ENCODE data around the gene JAKMIP1.
A peak's percentile ranks its signal among the peaks of the same experiment; 100 is the strongest.

Gene JAKMIP1

GRCh38 chr4:6242271-6243029 is 42.1 kb upstream of the JAKMIP1 start:
- Histone ChIP-seq H3K4me1 (ENCODE audit: insufficient read depth, poor library complexity, severe bottlenecking) (no peaks in the 10 kb centered on the region), H3K9me3 (ENCODE audit: severe bottlenecking) (peaks cover 13% of the 10 kb centered on the region), H3K27ac (ENCODE audit: poor library complexity, severe bottlenecking) (no peak overlapping the region), H3K27me3 (ENCODE audit: insufficient read depth, poor library complexity, severe bottlenecking) (no peaks in the 10 kb centered on the region), H3K36me3 (ENCODE audit: low read depth) (no peaks in the 10 kb centered on the region), H3K4me3 (ENCODE audit: severe bottlenecking) (no peak overlapping the region)
- TF ChIP-seq CTCF (IDR thresholded peaks at IDR 0.05; ENCODE audit: poor library complexity, severe bottlenecking): no peak
- DNase-seq (ENCODE audit: low spot score) (no peak), ATAC-seq (ENCODE audit: low read depth) (no peak)

GRCh38 chr4:6241062-6241845 is 40.9 kb upstream of the JAKMIP1 start:
- Histone ChIP-seq H3K4me3 (ENCODE audit: severe bottlenecking) (no peak overlapping the region), H3K27me3 (ENCODE audit: insufficient read depth, poor library complexity, severe bottlenecking) (no peaks in the 10 kb centered on the region), H3K4me1 (ENCODE audit: insufficient read depth, poor library complexity, severe bottlenecking) (no peaks in the 10 kb centered on the region), H3K27ac (ENCODE audit: poor library complexity, severe bottlenecking) (no peak overlapping the region), H3K36me3 (ENCODE audit: low read depth) (no peaks in the 10 kb centered on the region), H3K9me3 (ENCODE audit: severe bottlenecking) (peaks cover 13% of the 10 kb centered on the region)
- no peak for ATAC-seq (ENCODE audit: low read depth)
- no peak for DNase-seq (ENCODE audit: low spot score)
- no peak for TF ChIP-seq CTCF (IDR thresholded peaks at IDR 0.05; ENCODE audit: poor library complexity, severe bottlenecking)

GRCh38 chr4:6239968-6240367 is 39.6 kb upstream of the JAKMIP1 start:
- H3K27me3 ChIP-seq (ENCODE audit: insufficient read depth, poor library complexity, severe bottlenecking): no peaks in the 10 kb centered on the region

GRCh38 chr4:6239486-6239885 is 39.1 kb upstream of the JAKMIP1 start:
- Histone ChIP-seq H3K27me3 (ENCODE audit: insufficient read depth, poor library complexity, severe bottlenecking) (no peaks in the 10 kb centered on the region), H3K4me1 (ENCODE audit: insufficient read depth, poor library complexity, severe bottlenecking) (no peaks in the 10 kb centered on the region), H3K4me3 (ENCODE audit: severe bottlenecking) (no peak overlapping the region), H3K36me3 (ENCODE audit: low read depth) (no peaks in the 10 kb centered on the region), H3K27ac (ENCODE audit: poor library complexity, severe bottlenecking) (no peak overlapping the region), H3K9me3 (ENCODE audit: severe bottlenecking) (peaks cover 8% of the 10 kb centered on the region)
- DNase-seq (ENCODE audit: low spot score) (peak; percentile 36), ATAC-seq (ENCODE audit: low read depth) (no peak)
- TF ChIP-seq CTCF (IDR thresholded peaks at IDR 0.05; ENCODE audit: poor library complexity, severe bottlenecking): no peak

More at GRCh38 chr4:6239968-6240367, 39.6 kb upstream of the JAKMIP1 start:
- H3K4me3 ChIP-seq (ENCODE audit: severe bottlenecking): no peak overlapping the region
- DNase-seq (ENCODE audit: low spot score) (peak; percentile 29), ATAC-seq (ENCODE audit: low read depth) (no peak)
- peaks cover 10% of the 10 kb centered on the region for H3K9me3 ChIP-seq (ENCODE audit: severe bottlenecking)
- no peaks in the 10 kb centered on the region for H3K36me3 ChIP-seq (ENCODE audit: low read depth)
- H3K27ac ChIP-seq (ENCODE audit: poor library complexity, severe bottlenecking): no peak overlapping the region
- no peak for TF ChIP-seq CTCF (IDR thresholded peaks at IDR 0.05; ENCODE audit: poor library complexity, severe bottlenecking)
- no peaks in the 10 kb centered on the region for H3K4me1 ChIP-seq (ENCODE audit: insufficient read depth, poor library complexity, severe bottlenecking)
